Measurements from ENCODE around the gene ITGA2. TPM values are rescaled to one million over a fixed set of nuclear protein-coding genes. Genes with fewer than 3 reads are reported as not detected.
A peak's percentile ranks its signal among the peaks of the same experiment; 100 is the strongest.

Gene ITGA2
- total RNA-seq, 2 donors from 2014 or later: 18.3 to 19.7 TPM

- Histone ChIP-seq H3K27me3 (no peaks in the 10 kb centered on the region), H3K4me1 (no peaks in the 10 kb centered on the region), H3K9me3 (no peaks in the 10 kb centered on the region), H3K4me3 (no peak overlapping the region), H3K36me3 (no peaks in the 10 kb centered on the region), H3K9ac (ENCODE audit: low read depth in 2 of 2, low read length in 2 of 2) (no peak overlapping the region), H3K27ac (no peak overlapping the region)
- intact Hi-C loops (cut with DNase I): no loop called here
- DNase-seq: no peak
- TF ChIP-seq, protein P1, sequence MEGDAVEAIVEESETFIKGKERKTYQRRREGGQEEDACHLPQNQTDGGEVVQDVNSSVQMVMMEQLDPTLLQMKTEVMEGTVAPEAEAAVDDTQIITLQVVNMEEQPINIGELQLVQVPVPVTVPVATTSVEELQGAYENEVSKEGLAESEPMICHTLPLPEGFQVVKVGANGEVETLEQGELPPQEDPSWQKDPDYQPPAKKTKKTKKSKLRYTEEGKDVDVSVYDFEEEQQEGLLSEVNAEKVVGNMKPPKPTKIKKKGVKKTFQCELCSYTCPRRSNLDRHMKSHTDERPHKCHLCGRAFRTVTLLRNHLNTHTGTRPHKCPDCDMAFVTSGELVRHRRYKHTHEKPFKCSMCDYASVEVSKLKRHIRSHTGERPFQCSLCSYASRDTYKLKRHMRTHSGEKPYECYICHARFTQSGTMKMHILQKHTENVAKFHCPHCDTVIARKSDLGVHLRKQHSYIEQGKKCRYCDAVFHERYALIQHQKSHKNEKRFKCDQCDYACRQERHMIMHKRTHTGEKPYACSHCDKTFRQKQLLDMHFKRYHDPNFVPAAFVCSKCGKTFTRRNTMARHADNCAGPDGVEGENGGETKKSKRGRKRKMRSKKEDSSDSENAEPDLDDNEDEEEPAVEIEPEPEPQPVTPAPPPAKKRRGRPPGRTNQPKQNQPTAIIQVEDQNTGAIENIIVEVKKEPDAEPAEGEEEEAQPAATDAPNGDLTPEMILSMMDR (IDR thresholded peaks at IDR 0.05): no peak
These were observed 7.6 kb upstream of the ITGA2 start for GRCh38 chr5:52981507-52981906.

DNA sequence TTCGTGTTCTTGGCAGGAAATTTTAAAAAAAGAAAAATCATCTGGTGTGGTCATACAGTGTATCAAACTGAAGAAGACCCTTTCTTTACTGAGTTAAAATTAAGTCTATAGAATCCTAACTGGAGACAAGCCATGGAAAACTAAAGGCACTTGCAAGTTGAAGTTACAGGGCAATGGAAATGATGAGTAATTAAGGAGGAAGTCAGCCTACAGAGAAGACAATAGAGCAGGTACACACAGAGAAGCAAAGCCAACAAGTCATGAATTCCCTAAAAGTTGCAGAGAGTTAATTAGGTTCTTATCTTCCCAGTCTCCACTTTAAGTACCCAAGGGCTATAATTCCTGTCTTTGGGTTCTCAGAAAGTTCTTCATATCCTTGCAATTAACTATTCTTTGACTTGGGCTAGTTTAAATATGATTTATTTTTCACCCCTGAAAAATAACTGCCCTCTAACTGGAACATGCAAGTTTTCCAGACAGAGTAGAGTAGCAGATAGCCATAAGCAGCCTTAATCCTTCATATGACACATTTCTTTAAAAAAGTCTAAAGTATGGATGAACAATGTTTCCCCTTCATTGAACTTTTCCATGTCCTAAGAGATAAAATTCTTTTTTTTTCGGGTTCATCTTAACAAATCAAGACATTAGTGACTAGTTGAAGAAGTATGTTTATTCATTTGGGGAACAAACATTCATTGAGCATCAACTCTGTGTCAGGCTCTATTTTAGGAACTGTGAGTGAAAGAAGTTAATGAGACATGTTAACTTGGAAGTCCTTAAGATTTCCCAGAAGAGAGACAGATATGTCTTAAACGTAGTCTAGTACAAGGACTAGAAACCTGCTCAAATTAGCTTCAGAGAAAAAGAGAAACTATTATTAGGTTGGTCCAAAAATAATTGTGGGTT, 5.2 kb upstream of the ITGA2 start:
- TF ChIP-seq, protein P1 (IDR thresholded peaks at IDR 0.05): no peak
- H3K9me3 ChIP-seq: no peaks in the 10 kb centered on the region

GRCh38 chr5:52985306-52985705, 3.8 kb upstream of the ITGA2 start:
- TF ChIP-seq, protein P1 (IDR thresholded peaks at IDR 0.05): no peak
- intact Hi-C loops (cut with DNase I): no loop called here
- Histone ChIP-seq H3K9me3 (no peaks in the 10 kb centered on the region), H3K9ac (ENCODE audit: low read depth in 2 of 2, low read length in 2 of 2) (no peak overlapping the region), H3K4me1 (no peaks in the 10 kb centered on the region), H3K4me3 (no peak overlapping the region), H3K36me3 (no peaks in the 10 kb centered on the region), H3K27me3 (no peaks in the 10 kb centered on the region), H3K27ac (no peak overlapping the region)
- no peak for DNase-seq

More for the DNA sequence above, 5.2 kb upstream of the ITGA2 start:
- intact Hi-C loops (cut with DNase I): no loop called here
- Histone ChIP-seq H3K9ac (ENCODE audit: low read depth in 2 of 2, low read length in 2 of 2) (no peak overlapping the region), H3K27ac (no peak overlapping the region), H3K36me3 (no peaks in the 10 kb centered on the region), H3K27me3 (no peaks in the 10 kb centered on the region), H3K4me1 (no peaks in the 10 kb centered on the region), H3K4me3 (no peak overlapping the region)
- no peak for DNase-seq

GRCh38 chr5:52987711-52988331, 1.3 kb upstream of the ITGA2 start:
- intact Hi-C loops (cut with DNase I): no loop called here
- no peak for DNase-seq
- Histone ChIP-seq H3K4me1 (no peaks in the 10 kb centered on the region), H3K4me3 (no peak overlapping the region), H3K36me3 (no peaks in the 10 kb centered on the region), H3K9ac (ENCODE audit: low read depth in 2 of 2, low read length in 2 of 2) (no peak overlapping the region), H3K27ac (peak overlapping the region; percentile 62), H3K27me3 (no peaks in the 10 kb centered on the region), H3K9me3 (no peaks in the 10 kb centered on the region)
- TF ChIP-seq, protein P1 (IDR thresholded peaks at IDR 0.05): no peak

- intact Hi-C loops (cut with DNase I): no loop called here
- DNase-seq: no peak
- H3K27ac ChIP-seq: peak overlapping the region; percentile 62
These were observed 672 bp upstream of the ITGA2 start for GRCh38 chr5:52988335-52989024.

More at GRCh38 chr5:52988335-52989024, 672 bp upstream of the ITGA2 start:
- no peaks in the 10 kb centered on the region for H3K36me3 ChIP-seq
- no peaks in the 10 kb centered on the region for H3K9me3 ChIP-seq
- peak overlapping the region; percentile 62 to 80 for H3K9ac ChIP-seq (ENCODE audit: low read depth in 2 of 2, low read length in 2 of 2)
- peak overlapping the region; percentile 70 for H3K4me3 ChIP-seq
- H3K27me3 ChIP-seq: no peaks in the 10 kb centered on the region
- TF ChIP-seq, protein P1 (IDR thresholded peaks at IDR 0.05): no peak
- no peaks in the 10 kb centered on the region for H3K4me1 ChIP-seq

Data from colonic mucosa (tissue), 4 donors.